ENCODE measurements around the gene G0S2.

The G0S2 gene

DNA sequence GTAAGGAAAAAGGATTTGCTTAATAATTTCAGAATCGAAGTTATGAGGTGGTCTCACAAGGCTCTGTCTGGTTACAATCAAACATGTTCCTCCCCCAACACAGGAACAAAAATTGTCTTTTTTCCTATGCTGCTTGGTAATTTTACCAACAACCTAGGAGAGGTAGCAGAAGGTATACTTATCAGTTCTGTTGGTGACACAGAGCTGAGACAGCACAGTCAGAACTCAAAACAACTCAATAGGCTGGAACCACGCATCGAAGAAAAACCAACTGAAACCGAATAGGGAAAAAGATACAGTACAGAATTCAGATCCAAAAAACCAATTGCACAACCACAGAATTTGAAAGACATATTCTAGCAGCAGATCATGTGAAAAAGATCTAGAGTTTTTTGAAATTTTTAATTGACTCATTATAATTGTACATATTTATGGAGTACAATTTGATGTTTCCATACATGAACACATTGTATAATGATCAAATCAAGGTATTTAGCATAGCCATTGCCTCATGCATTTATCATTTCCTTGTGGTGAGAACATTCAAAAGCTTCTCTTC, 3.8 kb downstream of the G0S2 start:
- DNase-seq: no peak

DNA sequence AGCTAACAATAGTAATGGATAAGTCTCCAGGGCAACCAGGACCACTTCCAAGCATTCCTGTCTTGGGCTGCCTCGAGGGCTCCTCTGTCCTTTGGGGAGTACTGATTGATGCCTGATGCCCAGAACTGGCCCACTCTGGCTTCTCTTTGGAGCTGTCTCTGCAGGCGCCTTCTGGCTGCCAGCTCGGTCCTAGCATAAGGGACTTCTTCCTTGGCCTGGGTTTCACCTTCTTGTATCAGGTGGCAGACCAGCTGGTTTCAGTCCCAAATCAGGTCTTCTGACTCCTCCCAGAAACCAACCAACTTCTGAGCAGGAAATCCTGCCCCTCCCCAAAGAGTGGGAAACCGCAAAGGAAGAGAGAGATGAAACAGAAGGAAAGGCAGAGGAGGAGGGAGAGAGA, 10.6 kb downstream of the G0S2 start:
- DNase-seq: no peak

DNA sequence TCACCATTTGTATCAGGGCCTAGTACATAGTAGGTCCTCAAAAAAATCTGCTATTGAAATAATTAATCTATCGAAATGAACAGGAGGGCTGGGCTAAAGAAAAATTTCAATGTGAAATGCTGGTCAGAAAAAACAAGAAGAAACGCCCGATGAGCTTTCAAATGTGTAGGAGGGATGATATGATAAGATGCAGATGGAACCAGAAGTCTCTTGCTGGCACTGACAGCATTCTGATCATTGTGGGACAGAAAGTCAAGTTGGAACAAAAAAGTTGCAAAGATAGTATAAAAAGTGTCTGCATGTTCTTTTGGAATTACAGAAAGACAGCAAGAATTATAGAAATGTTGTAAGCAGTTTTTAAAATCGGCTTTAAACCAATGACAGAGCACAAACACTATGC, 11.1 kb downstream of the G0S2 start:
- DNase-seq: no peak

- no peak for DNase-seq
These were observed 13.6 kb downstream of the G0S2 start for GRCh38 chr1:209688746-209689234.

- DNase-seq: no peak
These were observed 14.3 kb downstream of the G0S2 start for GRCh38 chr1:209689477-209689876.

DNA sequence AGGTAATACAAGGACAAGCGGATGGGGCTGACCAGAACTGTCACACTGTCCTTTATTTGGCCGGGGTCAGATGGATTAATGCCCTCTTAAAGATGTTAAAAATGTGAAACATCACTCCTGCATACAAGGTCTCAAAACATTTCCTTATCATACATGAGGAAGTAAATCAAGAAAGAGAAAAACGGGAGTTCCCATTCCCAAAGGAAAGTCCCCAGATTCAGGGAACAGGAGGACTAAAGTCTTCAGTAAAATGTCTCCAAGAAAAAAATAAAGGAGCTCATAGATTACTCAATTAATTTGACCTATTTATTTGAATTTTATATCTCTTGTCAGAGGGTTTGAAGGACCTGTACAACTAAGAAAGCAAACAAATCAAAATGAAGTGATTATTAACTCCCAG, 16.0 kb downstream of the G0S2 start:
- DNase-seq: peak; percentile 46 to 74 (median 54)

- no peak for DNase-seq
These were observed 17.1 kb downstream of the G0S2 start for GRCh38 chr1:209692296-209692695.

DNA sequence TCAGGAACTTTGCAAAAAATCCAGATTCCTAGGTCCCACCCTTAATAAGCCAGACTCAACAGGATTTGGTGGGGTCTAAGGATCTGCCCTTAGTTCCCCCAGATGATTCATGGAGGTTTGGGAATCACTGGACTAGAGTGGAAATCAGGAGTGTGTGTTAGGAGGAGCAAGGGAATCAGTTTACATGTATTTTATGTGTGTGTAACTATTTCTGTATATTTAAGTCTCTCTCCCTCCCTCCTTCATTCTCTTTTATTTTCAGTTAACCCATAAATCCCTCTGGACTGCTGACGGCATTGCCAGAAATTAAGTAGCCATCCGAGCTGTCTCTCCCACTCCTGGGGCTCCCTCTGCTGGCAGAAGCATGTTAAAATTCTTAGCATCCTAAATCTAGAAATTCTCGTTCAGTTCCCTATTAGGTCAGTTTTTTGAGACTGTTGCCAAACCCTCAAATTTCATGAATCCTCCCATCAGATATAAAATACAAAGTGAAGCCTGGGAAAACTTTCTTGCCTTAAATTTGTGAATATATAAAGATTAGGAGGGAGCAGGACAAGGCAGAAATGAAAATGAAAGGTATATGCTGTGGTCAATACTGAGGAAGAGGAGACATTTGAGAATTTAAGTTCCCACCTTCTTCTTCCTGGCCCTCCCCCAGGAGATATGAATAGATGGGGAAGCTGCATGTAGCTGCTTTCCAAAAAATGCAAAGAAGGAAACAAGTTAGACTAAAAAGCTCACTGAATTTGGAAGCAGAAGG, 17.7 kb downstream of the G0S2 start:
- DNase-seq: peak; percentile 92 to 94 (median 94)

DNA sequence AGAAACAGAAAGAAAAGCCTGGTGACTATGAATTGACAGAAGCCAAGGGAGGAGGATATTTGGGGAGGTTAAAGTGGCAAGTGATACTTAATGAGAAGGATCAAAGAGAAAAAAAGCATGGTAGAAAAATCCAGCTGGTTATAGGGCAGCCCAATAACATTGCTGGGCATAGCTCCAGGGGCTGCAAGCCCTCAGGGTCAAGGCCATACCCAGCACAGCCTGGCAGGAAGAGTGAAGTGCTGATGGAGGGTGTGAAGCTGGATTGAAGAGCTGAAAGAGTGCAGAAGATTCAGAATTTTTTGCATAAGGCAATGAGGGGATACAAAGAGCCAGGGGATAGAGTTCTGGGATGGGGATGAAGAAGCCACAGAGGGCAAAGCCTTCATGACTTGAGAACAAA, 21.5 kb downstream of the G0S2 start:
- no peak for DNase-seq

DNA sequence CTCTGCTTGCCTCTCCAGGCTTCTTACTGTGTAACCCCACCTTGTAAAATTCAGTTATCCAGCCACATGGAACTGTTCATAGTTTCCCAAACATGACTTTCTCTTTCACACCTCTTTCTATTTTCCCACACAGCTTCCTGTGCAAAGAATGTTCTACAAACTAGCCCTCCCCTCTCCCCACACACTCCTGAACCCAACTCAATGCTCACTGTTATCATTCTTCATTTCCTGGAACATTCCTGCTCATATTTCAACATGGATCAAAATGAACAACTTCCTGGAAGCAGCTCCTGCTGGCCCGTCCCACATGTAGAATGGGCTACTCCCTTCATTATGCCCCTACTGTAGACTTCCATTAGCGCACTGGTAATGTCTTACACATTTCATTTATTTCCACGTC, 21.9 kb downstream of the G0S2 start:
- DNase-seq: no peak

DNA sequence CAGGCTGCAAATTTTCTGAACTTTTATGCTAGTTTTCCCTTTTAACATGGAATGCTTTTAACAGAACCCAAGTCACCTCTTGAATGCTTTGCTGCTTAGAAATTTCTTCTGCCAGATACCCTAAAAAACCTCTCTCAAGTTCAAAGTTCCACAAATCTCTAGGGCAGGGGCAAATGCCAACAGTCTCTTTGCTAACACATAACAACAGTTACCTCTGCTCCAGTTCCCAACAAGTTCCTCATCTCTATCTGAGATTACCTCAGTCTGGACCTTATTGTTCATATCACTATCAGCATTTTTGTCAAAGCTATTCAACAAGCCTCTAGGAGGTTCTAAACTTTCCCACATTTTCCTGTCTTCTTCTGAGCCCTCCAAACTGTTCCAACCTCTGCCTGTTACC, 25.5 kb downstream of the G0S2 start:
- DNase-seq: peak in 2 of 3 donors; percentile 28 to 32

- no peak for DNase-seq
These were observed 27.6 kb downstream of the G0S2 start for GRCh38 chr1:209702832-209703231.

DNA sequence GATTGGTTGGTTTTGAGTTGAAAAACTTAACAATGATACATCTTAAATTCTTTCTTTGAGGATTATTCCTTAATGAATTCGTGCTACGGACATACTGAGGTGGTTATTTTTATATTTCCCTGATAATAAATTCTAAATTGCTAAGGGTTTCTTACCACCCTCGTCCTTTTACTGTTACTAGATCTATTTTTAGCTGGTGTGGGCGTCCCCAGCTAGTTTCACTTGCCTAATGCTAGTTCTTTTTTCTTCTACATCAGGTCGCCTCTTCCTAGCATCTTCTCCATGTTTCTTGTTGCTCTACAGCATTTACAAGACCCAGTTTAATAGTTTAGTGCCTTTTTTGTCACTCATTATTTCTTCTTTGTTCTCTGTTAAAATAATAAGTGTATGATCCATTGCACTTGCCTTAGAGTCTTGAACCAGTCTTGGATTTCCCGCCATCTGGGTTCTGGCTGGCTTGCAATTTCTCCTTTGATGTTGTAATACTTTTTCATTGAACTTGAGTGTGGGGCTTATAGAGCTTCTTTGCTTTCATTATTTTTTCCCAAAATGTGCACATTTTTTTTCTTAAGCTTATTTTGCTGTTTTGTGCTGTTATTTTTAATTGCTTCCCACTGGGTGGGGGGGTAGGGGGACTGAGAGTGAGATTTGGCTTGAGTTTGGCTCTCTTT, 28.8 kb downstream of the G0S2 start:
- peak; percentile 60 to 72 (median 65) for DNase-seq

DNA sequence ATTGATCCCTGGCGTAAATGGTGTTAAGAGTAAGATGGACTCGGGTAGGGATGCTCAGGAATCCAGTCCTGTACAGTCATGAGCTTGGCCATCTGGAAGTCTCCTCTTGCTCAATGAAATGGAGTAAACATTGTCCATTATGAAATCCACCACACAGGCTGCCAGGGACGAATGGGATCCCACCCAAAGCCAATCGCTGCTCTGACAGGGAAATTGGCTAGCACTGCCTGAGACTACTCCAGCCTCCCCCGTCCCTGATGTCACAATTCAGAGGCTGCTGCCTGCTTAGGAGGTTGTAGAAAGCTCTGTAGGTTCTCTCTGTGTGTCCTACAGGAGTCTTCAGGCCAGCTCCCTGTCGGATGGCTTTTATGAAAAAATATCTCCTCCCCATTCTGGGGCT, 29.4 kb downstream of the G0S2 start, which contains the start of gene HSD11B1:
Gene HSD11B1, plus strand, starts transcription at position 263 of the 400 bp plus-strand sequence. Its CDS starts 97 bp downstream, at position 360.
- peak; percentile 55 to 70 (median 67) for DNase-seq

DNA sequence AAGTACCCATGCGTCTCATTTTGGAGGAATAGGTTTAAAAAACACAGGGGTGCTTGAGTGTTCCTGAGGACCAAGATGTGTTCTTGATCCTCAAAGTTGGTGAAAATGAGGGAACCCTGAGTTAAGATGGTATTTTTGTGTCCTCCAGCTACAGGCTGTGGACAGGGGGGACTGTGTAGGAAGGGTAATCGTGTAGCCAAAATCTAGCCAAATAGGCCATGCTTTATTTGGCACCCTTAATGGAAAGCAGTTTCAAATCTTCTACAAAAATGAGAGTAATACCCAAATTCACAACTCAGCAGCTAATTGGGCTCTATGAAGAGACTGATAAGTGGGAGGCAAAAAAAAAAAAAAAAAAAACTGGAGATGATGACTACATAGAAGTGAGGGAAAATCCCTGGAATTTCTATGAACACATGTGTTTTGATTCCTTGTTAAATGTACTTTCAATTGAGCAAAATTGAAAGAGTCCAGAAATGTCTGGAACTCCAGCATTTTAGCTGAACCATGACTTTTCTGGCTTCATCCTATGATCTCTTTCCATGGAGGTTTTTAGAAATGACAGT, 29.9 kb downstream of the G0S2 start:
- DNase-seq: peak; percentile 39 to 78 (median 56)

- DNase-seq: no peak
These were observed 31.4 kb downstream of the G0S2 start for GRCh38 chr1:209706622-209707021.

DNA sequence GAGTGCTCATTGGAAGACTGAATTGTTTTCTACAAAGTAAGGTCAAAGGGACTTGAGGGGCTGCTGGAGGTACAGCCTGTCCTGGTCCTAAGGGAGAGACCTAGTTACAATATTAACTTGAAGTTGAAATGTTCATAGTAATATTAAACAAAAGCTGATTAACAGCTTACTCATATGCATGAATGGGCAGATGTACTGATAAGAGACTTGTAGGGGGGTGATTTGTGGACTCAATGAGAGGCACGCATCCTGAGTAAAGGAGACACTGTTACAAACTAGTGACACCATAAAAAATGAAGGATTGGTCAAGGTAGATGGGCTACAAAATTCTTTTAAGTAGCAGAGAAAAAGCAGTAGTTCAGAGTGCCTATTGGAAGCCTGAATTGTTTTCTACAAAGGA, 32.1 kb downstream of the G0S2 start:
- no peak for DNase-seq

DNA sequence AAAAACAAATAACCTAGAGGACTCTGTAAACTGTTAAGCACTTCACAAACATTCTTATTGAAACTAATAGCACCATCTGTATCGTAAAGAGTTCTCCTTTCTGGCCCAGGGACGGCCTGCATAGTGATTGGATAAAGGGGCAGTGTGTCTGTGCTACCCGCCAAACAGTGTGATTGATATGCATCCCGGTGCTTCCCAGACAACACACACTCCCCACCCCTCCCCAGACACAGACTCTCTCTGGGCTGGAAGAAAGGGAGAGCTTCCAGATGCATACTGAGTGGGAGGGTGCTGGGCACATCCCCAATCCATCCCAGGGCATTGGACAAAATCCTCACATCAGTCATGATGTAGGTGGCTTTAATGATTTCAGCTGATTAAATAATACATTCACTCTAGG, 33.1 kb downstream of the G0S2 start:
- DNase-seq: no peak

GRCh38 chr1:209710093-209710492, 34.9 kb downstream of the G0S2 start:
- peak in 1 of 3 donors; percentile 55 for DNase-seq

DNA sequence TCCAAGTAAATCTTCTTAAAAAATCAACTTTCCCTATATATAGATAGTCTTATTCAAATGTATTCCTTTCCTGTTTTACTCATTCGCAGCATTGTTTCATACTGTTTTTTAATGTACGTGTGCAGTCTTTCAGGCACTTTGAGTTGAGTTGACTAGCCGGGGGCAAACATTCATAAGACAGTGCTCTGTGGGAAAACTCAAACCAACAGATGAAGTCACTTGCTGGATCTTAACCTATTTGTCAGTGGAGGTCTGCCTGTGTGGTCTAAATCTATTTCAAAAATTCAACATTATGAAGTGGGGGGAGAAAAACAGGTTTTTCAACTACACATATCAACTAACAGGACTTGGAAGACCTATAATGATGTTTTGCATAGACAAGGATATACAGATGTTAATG, 35.6 kb downstream of the G0S2 start:
- DNase-seq: no peak

DNA sequence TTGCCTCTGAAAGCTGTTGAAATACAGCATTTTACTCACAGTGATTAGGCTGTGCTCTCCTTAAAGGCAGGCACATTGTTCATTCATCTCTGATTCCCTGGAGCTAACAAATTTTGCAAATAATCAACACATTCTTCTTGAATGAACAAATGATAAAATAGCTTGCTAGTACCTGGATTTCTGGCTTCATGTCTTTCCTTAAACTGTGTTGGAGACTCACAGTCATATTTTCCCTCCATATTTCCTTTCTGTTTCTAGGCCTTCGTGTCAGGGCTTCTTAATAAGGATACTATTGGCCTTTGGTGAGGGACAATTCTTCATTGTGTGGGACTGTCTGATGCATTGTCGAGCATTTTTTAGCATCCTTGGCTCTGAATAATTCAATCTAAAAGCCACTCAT, 39.1 kb downstream of the G0S2 start:
- no peak for DNase-seq

- no peak for DNase-seq
These were observed 40.1 kb downstream of the G0S2 start for GRCh38 chr1:209715314-209715713.

GRCh38 chr1:209717818-209718217, 42.6 kb downstream of the G0S2 start:
- no peak for DNase-seq

DNA sequence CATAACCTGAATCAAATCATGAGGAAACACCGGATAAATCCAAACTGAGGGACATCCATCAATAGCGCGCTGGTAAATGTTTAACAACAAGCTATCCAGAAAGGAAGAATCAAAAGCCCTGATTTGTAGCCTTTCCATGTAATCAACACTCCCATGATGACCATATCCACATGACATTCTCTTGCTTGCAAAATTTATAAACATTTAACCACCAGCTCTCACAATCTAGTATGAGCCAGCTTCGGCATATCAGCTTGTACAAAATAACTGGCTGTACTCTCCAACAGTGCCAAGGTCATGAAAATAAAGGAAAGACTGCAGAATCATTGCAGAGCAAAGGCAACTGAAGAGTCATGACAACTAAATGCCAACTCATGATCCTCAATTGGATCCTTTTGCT, 45.1 kb downstream of the G0S2 start:
- no peak for DNase-seq

Measured in suppressor macrophage treated with lipopolysaccharide for 1 hour (primary cell).